Transverse colon (tissue), 4 donors: Measurements from ENCODE around the gene GHRH. TPM values are rescaled to one million over a fixed set of nuclear protein-coding genes. Genes with fewer than 3 reads are reported as not detected.

Experiments used
- DNase-seq: peaks from one replicate; pipeline ENCODE4 v3.0.0-alpha.2; 2019
- H3K27ac ChIP-seq, 4 donors: fragments of 200-600 bp; sonication (generic); 2 replicates each; pipeline ENCODE4 v1.5.1; 2016 to 2018; ENCODE audit warnings: inconsistent platforms in 4 of 4
- H3K27me3 ChIP-seq: fragments of 200-600 bp; sonication (generic); 2 replicates; pipeline ENCODE4 v1.5.1; 2017; ENCODE audit warnings: inconsistent platforms
- H3K36me3 ChIP-seq, 4 donors: fragments of 200-600 bp; sonication (generic); 2 replicates each; pipeline ENCODE4 v1.5.1; 2017 to 2019; ENCODE audit warnings: inconsistent platforms in 4 of 4
- H3K4me1 ChIP-seq, 4 donors: fragments of 200-600 bp; sonication (generic); 2 replicates each; pipeline ENCODE4 v1.5.1; 2017 to 2020; ENCODE audit warnings: inconsistent platforms in 4 of 4
- H3K4me3 ChIP-seq, 4 donors: fragments of 200-600 bp; sonication (generic); 1 replicate in 1 of 4; 2 replicates in 3 of 4; pipeline versions ENCODE4 v1.5.1 to v1.6.1; 2017 to 2019; ENCODE audit warnings: inconsistent platforms in 4 of 4
- H3K9me3 ChIP-seq, 2 donors: fragments of 200-600 bp; sonication (generic); 2 replicates each; pipeline ENCODE4 v1.5.1; 2017 to 2019; ENCODE audit warnings: inconsistent platforms in 2 of 2
- CTCF ChIP-seq, 5 experiments: fragments of 200-600 bp in 3 of 5; fragments of 450-650 bp in 2 of 5; sonication (generic) in 3 of 5; IDR thresholded peaks; 1 replicate in 2 of 5; 2 replicates in 3 of 5; pipeline ENCODE4 v1.5.1; 2016 to 2017; ENCODE audit warnings: antibody characterized with exemption in 5 of 5, inconsistent platforms in 3 of 5, mild to moderate bottlenecking in 2 of 5, moderate library complexity in 1 of 5
- EP300 ChIP-seq: sonication (generic); formaldehyde crosslinking; IDR thresholded peaks from one replicate; pipeline ENCODE4 v1.6.1; 2017; ENCODE audit warnings: antibody characterized with exemption, low read depth
- POLR2A ChIP-seq: fragments of 450-650 bp; IDR thresholded peaks from one replicate; pipeline ENCODE4 v1.6.1; 2016; ENCODE audit warnings: antibody characterized with exemption, mild to moderate bottlenecking, moderate library complexity
- POLR2AphosphoS5 ChIP-seq, 3 donors: sonication (generic); formaldehyde crosslinking; IDR thresholded peaks; one replicate each; pipeline ENCODE4 v1.6.1; 2016; ENCODE audit warnings: antibody characterized with exemption in 3 of 3
- WGBS, 2 donors: methylation state at CpG; one replicate each; pipeline ENCODE4 v1.1.5; 2018; ENCODE audit warnings: low coverage in 1 of 2; 5-methylcytosine and 5-hydroxymethylcytosine counted together
- in situ Hi-C, 4 donors: fragments of 200-750 bp; cut with MboI; loops; one replicate each; pipeline versions ENCODE4 v1.15.0 to v1.15.1; 2017; ENCODE audit warnings: low sequenced_read_pairs in 3 of 4, low pct_ligation_motif_present in 1 of 4, low pct_unique_long_range_greater_than_20kb in 1 of 4
- intact Hi-C: fragments of 100-400 bp; cut with DNase I; formaldehyde crosslinking; loops from one replicate; pipeline ENCODE4 v1.15.1; 2023; ENCODE audit warnings: low total_unique reads
- total RNA-seq, 4 donors: library from RNA; depleted of rRNA; stranded (reverse); fragments of >200 nt; gene quantifications; one replicate each; pipeline ENCODE4 v1.1.0, GENCODE V29; 2016

The GHRH gene
- total RNA-seq, 4 donors from 2014 or later = not detected

- H3K27me3 ChIP-seq = no peaks in the 10 kb centered on the region
- no peak for DNase-seq
- no peak for TF ChIP-seq CTCF (IDR thresholded peaks at IDR 0.05)
- no peak for TF ChIP-seq POLR2AphosphoS5 (IDR thresholded peaks at IDR 0.05)
- no peak for TF ChIP-seq EP300
- no peak for TF ChIP-seq POLR2A
- H3K36me3 ChIP-seq = no peaks in the 10 kb centered on the region
- intact Hi-C loops (no loop called here), in situ Hi-C loops (no loop called here)
- peak overlapping the region; percentile 91 to 98 (median 94) for H3K27ac ChIP-seq
- H3K4me3 ChIP-seq = peak overlapping the region; percentile 81 to 89 (median 83)
- peaks cover 10 to 31% (median 22%) of the 10 kb centered on the region in 4 donors for H3K4me1 ChIP-seq
- WGBS, 2 donors = 30 to 50% methylated on average over 13 to 21 of the region's 21 CpGs
- no peaks in the 10 kb centered on the region for H3K9me3 ChIP-seq
Observed at GRCh38 chr20:37290158-37290810, 28.7 kb upstream of the GHRH start.

DNA sequence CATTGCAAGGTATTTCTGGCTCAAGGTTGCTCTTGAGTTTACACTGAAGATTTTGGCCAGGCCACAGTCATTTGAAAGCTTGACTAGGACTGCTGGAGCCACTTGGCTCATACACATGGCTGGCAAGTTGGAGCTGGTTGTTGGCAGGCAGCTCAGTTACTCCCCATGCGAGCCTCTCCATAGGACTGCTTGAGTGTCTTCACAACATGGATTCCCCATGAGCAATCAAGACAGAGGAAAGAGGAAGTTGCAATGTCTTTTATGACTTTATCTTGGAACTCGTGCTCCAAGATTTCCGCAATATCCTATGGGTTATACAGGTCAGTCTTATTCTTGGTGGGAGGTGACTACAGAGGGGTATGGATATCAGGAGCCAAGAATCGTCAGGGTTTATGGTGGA is 26.5 kb upstream of the GHRH start:
- Histone ChIP-seq H3K36me3 (no peaks in the 10 kb centered on the region), H3K4me3 (no peak overlapping the region), H3K9me3 (no peaks in the 10 kb centered on the region), H3K4me1 (peaks cover 0 to 14% (median 10%) of the 10 kb centered on the region in 4 donors), H3K27me3 (no peaks in the 10 kb centered on the region), H3K27ac (no peak overlapping the region)
- 73 to 76% methylated on average over 4 of the region's 4 CpGs for WGBS, 2 donors
- in situ Hi-C loops = no loop called here
- no peak for DNase-seq
- TF ChIP-seq EP300 (no peak), POLR2AphosphoS5 (IDR thresholded peaks at IDR 0.05) (no peak), CTCF (IDR thresholded peaks at IDR 0.05) (no peak), POLR2A (no peak)
- intact Hi-C loops = no loop called here

GRCh38 chr20:37285664-37286374 is 24.2 kb upstream of the GHRH start:
- Histone ChIP-seq H3K27ac (no peak overlapping the region), H3K4me1 (peaks cover 0 to 9% (median 8%) of the 10 kb centered on the region in 4 donors), H3K9me3 (no peaks in the 10 kb centered on the region), H3K4me3 (no peak overlapping the region), H3K27me3 (no peaks in the 10 kb centered on the region), H3K36me3 (no peaks in the 10 kb centered on the region)
- DNase-seq = no peak
- TF ChIP-seq CTCF (IDR thresholded peaks at IDR 0.05) (no peak), EP300 (no peak), POLR2A (no peak), POLR2AphosphoS5 (IDR thresholded peaks at IDR 0.05) (no peak)
- in situ Hi-C loops = no loop called here
- intact Hi-C loops = no loop called here
- WGBS, 2 donors = 82 to 85% methylated on average over 8 to 12 of the region's 12 CpGs

DNA sequence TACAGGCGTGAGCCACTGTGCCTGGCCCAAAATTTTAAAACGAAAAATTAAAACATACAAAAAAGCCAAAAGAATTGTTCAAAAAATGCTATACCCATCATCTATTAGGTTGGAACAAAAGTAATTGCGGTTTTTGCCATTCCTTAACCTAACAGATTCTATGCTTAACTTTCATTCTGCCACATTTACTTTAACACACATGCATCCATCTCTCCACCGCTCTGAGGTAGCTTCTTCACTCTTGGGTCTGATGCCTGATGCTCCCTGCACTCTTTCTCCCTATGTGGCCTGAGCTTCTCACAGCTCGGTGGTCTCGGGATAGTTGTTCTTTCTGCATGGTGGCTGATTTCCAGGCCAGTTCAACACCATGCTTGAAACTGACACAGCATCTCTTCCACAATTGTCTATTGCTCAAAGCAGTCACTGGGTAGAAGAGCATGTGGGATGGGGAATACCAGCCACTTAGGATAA is 23.1 kb upstream of the GHRH start:
- H3K4me3 ChIP-seq = no peak overlapping the region
- DNase-seq = no peak
- TF ChIP-seq POLR2A (no peak), EP300 (no peak), POLR2AphosphoS5 (IDR thresholded peaks at IDR 0.05) (no peak), CTCF (IDR thresholded peaks at IDR 0.05) (no peak)
- H3K36me3 ChIP-seq = no peaks in the 10 kb centered on the region
- no peaks in the 10 kb centered on the region for H3K4me1 ChIP-seq
- H3K9me3 ChIP-seq = no peaks in the 10 kb centered on the region
- in situ Hi-C loops (no loop called here), intact Hi-C loops (no loop called here)
- no peaks in the 10 kb centered on the region for H3K27me3 ChIP-seq
- WGBS, 2 donors = 88 to 91% methylated on average over 4 to 6 of the region's 6 CpGs
- no peak overlapping the region for H3K27ac ChIP-seq
